ENCODE measurements around the gene PRKCA.

PRKCA gene

DNA sequence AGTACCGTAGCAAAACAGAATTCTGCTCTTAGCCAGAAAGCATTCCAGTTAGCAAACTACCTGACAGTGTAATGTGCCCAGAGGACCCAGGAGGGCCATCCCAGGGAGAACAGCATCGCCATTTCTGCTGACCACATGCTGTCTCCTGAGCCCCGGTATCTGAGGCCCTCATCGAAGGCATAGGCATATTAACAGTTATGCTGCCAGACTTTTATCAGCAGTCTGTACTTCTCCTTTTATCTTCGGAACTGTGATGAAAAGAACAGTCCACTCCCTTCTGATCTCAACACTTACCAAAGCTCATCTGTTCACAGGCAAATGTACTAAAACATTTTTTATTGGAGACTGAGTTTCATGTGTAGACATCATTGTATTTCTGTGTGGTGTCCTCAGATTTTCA, 236.4 kb downstream of the PRKCA start:
- H3K4me3 ChIP-seq (replicated peaks; ENCODE audit: low read depth, low read length): no peak overlapping the region
- TF ChIP-seq, protein P1, sequence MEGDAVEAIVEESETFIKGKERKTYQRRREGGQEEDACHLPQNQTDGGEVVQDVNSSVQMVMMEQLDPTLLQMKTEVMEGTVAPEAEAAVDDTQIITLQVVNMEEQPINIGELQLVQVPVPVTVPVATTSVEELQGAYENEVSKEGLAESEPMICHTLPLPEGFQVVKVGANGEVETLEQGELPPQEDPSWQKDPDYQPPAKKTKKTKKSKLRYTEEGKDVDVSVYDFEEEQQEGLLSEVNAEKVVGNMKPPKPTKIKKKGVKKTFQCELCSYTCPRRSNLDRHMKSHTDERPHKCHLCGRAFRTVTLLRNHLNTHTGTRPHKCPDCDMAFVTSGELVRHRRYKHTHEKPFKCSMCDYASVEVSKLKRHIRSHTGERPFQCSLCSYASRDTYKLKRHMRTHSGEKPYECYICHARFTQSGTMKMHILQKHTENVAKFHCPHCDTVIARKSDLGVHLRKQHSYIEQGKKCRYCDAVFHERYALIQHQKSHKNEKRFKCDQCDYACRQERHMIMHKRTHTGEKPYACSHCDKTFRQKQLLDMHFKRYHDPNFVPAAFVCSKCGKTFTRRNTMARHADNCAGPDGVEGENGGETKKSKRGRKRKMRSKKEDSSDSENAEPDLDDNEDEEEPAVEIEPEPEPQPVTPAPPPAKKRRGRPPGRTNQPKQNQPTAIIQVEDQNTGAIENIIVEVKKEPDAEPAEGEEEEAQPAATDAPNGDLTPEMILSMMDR (IDR thresholded peaks at IDR 0.05; ENCODE audit: low read length, missing control alignments): no peak
- no peak for DNase-seq (ENCODE audit: low read depth)

DNA sequence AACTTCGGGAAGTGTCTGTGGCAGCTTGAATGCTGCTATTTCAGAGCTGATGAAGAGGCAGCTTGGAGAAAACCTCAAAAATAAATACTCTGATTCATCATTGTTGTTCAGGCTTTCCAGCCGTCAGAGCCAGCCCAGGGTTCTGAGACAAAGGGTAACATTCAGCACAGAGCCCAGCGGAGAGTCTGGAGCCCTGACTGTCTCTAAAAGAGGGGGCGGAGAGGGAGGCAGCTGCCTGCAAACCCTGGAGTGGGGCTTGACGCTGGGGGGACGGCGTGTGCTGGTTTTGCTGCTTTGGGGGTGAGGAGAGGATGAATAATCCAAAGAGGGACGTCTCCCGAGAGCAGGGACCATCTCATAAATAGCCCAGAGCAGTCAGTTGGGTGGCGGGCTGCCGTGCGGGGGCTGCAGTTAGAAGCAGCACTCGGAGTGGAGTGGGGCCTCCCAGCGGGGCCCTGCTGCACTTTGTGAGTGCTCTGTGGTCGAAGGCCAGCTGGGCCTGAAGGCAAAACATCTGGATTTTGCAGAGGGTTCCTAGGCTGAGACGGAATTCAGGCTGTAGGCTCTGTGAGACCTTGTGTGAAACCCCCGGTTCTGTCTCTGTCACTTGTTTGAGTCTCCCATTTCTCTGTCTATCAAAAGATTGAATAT, 237.8 kb downstream of the PRKCA start:
- peak; percentile 83 for DNase-seq (ENCODE audit: low read depth)
- TF ChIP-seq, protein P1 (IDR thresholded peaks at IDR 0.05; ENCODE audit: low read length, missing control alignments): no peak
- peak overlapping the region; percentile 3 for H3K4me3 ChIP-seq (replicated peaks; ENCODE audit: low read depth, low read length)

DNA sequence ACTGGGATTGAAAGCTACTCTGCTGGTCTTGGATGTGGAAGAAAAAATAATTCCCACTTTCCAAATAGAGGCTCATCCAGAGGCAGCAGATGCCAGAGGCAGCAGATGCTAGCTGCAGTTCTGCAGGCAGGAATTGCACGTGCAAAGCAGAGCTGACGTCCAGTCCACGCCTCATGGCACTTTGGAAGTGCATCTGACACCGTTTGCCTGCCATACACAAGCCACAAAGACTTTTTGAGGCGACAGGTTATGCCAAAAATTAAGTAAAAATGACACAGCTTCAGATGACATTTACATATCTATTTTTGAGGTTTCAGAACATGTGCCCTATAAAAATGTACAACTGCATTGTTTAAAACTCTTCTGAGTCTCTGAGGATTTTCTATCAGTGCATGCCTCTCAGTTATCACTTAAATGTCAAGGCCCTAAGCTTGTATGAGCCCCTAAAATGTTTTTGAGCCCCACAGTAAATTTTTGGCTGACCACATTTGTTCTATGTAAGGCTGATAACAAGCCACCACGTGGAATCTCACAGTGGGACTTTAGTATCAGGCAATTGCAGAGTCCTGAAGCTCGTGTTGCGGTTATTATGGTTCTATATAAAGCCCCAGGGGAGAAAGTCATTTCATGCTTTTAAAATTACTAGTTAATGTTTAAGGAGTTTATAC, 239.2 kb downstream of the PRKCA start:
- H3K4me3 ChIP-seq (replicated peaks; ENCODE audit: low read depth, low read length): no peak overlapping the region
- peak; percentile 49 for DNase-seq (ENCODE audit: low read depth)
- TF ChIP-seq, protein P1 (IDR thresholded peaks at IDR 0.05; ENCODE audit: low read length, missing control alignments): no peak

DNA sequence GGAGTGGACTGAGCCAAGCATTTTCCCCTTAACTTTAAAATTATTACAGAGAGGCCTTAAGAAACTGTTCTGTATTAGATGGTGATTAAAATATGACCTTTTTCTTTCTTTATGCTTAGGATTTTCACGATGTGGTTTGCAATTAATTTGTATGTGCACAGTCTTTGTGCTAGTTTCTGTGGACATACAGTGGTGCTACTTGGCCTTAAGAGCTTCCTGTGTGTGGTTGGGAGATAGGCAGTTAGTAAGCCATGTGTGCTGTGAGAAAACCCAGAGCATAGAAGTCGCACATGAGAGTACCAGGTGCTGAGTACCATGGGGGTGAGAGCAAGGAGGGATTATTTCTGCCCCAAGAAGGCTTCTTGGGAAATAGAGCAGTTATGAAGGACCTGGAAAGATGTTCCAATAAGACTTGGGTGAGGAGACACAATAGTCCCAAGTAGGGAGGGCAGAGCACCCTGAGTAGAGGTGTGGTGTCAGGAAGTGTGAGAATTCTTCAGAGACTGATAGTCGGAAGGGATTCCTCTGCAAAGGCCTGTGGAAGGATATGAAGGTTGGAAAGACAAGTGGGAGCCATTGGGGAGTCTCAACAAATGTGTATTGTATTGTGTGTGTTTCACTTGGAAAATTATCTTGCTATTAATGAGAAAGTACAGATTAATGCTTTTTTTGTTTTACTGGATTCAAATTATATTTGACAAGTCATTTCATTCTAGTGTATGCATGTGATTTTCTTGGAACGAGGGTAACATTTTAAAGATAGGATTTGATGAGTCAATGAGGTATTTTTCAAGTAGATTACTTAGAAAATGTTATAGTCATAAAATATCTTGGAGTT, 239.9 kb downstream of the PRKCA start:
- TF ChIP-seq, protein P1 (IDR thresholded peaks at IDR 0.05; ENCODE audit: low read length, missing control alignments): no peak
- DNase-seq (ENCODE audit: low read depth): peak; percentile 70
- H3K4me3 ChIP-seq (replicated peaks; ENCODE audit: low read depth, low read length): no peak overlapping the region

DNA sequence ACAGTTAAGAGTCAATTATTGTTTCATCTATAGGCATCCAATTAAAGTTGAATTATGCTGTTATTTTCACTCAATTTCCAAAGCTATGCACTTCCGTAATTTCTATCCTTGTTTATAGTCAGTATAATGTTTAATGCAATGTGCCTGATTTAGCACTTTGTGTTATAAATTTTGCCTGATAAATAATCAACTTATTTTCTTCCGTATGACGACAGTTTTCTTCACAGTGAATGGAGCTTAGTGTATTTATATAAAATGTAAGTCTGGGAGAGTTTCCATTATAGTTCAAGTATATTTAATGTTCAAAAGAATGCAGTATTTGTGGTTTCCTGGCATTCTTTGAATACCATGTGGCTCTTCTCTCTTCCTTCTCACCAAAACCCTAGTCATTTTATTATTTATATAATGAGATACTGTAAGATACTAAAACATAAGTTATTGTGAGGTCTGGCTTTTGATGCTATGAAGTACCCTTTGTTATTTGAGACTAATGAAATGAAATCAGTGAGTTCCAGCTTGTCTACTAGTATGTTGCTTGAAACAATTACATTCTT, 240.6 kb downstream of the PRKCA start:
- peak; percentile 73 for DNase-seq (ENCODE audit: low read depth)
- no peak overlapping the region for H3K4me3 ChIP-seq (replicated peaks; ENCODE audit: low read depth, low read length)
- TF ChIP-seq, protein P1 (IDR thresholded peaks at IDR 0.05; ENCODE audit: low read length, missing control alignments): no peak

DNA sequence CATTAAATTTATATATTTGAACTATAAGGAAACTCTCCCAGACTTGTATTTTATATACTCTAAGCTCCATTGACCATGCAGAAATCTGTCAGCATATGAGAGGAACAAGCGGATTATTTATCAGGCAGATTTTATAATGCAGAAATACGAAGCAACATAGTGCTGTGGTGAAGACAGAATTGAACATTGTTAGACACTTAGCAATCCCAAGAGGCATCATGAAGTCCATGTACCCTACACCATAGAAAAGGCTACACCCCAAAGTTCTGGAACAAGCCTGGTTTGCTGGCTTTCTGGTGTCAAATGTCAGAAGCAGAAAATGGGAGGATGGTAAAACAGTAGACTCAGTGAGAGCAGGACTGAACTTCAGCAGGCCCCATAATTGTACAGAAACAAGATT, 241.1 kb downstream of the PRKCA start:
- no peak for DNase-seq (ENCODE audit: low read depth)
- H3K4me3 ChIP-seq (replicated peaks; ENCODE audit: low read depth, low read length): no peak overlapping the region
- TF ChIP-seq, protein P1 (IDR thresholded peaks at IDR 0.05; ENCODE audit: low read length, missing control alignments): no peak
